GM21390 (cell line): ENCODE measurements around the gene TUBB3.
A peak's percentile ranks its signal among the peaks of the same experiment; 100 is the strongest.
"Not testable (repeated sequence)": the region's sequence is repeated elsewhere in the genome, so short reads cannot be mapped to it uniquely, and the experiment has no call there.

Experiments
- ATAC-seq: cut with Tn5 transposase; IDR thresholded peaks from one replicate; pipeline ENCODE4 v1.9.1; 2021; ENCODE audit not compliant: unreplicated experiment

Gene TUBB3

DNA sequence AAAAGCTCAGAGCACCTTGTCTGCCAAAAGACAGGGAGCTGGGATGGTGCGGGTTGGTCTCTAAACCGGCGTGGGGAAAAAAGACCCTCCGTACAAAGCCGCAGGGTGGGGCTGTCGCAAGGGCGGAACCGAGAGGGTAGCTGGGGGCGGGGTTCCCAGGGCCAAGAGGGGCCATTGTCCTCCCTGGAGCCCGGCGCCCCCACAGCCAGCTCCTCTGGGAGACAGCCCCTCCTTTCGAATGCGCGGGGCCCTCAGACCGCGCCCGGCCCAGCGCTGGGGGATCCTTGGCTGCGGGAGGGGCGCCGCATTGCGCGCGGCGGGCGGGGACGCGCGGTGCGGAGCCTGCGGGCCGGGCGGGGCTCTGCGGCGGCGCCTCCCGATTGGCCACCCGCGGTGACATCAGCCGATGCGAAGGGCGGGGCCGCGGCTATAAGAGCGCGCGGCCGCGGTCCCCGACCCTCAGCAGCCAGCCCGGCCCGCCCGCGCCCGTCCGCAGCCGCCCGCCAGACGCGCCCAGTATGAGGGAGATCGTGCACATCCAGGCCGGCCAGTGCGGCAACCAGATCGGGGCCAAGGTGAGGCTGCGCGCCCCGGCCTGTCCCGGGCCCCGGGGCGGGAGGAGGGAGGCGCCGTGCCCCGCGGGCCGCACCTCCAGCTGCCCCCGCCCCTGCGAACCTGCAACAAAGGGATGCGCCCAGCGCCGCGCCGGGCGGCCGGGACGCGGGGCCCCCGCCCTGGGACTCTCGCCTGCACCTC, at the start of gene TUBB3:
TSS of gene TUBB3 (plus strand) at position 459 of the 756 bp plus-strand sequence. CDS start at position 519, 60 bp downstream.
- no peak for ATAC-seq

DNA sequence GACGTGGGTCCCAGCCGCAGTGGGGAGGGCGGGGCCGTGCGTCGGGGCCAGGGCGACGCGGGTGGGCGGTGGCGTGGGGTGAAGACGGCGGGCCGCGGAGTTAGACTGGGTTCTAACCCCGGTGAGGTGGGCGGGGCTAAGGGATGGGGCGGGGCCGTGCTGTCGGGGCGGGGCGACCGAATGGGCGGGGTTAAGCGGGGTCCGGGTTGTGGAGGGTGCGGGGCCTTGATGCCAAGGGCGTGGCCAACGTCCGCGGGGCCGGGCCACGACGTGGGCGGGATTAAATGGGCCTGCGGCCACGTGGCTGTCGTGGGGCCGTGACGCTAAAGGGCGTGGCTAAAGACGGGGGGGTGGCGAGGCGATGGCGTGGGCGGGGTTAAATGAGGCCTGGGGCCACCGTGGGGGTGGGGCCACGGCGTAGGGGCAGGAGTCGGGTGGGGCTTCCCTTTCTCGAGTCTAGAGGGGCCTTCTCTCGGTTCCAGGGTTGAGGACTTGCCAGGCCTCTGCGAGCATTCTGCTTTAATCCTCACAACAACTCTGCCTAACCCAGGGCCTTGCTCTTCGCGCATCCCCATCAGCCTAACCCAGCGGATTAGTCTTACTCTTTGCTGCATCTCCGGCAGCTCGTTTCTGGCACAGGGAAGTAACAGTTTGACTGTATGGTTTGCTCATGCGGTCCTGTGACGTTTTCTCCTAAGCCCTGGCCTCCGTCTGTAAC, 49.0 kb upstream of the TUBB3 start:
- ATAC-seq = peak; percentile 56

GRCh38 chr16:89879123-89879522, 44.0 kb upstream of the TUBB3 start:
- not testable (repeated sequence) for ATAC-seq

GRCh38 chr16:89880477-89881367, 42.4 kb upstream of the TUBB3 start:
- no peak for ATAC-seq

DNA sequence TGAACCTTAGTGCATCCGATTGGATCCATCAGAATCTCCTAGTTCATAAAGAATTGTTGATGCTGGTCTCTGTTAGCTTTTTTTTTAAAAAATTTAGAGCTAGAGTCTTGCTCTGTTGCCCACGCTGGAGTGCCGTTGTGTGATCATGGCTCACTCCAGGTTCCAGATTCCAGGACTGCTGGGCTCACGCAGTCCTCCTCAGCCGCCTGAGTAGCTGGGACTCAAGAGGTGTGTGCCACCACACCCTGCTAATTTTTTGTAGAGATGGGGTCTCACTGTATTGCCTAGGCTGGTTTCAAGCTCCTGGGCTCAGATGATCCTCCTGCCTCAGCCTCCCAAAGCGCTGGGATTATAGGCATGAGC, 41.8 kb upstream of the TUBB3 start:
- no peak for ATAC-seq

GRCh38 chr16:89883346-89884040, 39.6 kb upstream of the TUBB3 start:
- ATAC-seq = no peak

- no peak for ATAC-seq
Observed at GRCh38 chr16:89884041-89884421, 39.1 kb upstream of the TUBB3 start.

DNA sequence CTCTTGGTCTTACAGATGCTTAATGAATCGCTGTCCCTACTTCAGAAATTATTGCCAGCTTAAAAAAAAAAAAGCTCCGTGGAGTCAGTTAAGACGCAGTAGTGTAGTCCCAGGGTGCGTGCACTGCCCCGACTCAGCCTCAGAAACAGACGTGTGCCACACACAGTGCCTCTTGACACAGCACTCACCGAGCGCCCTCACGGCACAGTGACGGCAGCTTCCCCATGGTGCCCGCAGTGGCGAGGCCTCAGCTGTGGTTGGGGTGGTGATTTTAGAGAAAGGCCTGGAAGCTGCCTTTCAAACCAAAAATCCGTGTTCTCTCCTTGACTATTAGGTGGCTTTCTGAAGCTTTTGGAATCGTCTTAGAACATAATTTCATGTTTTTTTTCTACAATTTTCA, 35.9 kb upstream of the TUBB3 start:
- ATAC-seq = no peak

DNA sequence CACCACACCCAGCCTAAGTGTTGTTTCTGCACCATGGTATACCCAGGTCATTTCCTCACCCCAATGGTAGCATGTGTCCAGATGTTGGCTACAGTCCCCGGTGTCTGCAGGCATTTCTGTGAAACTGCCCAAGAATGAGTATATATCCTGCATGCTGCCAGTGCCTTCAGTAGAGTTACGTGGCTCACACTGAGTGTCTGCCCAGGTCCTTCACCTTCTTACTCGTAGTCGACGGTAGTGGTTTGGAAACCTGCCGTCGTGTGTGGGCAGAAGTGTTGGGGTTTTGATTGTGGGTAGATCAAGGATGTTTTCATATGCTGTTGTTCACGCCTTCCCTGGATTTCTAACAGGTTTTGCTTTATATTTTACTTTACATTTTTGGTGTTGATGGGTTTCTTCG, 32.9 kb upstream of the TUBB3 start:
- ATAC-seq = no peak

DNA sequence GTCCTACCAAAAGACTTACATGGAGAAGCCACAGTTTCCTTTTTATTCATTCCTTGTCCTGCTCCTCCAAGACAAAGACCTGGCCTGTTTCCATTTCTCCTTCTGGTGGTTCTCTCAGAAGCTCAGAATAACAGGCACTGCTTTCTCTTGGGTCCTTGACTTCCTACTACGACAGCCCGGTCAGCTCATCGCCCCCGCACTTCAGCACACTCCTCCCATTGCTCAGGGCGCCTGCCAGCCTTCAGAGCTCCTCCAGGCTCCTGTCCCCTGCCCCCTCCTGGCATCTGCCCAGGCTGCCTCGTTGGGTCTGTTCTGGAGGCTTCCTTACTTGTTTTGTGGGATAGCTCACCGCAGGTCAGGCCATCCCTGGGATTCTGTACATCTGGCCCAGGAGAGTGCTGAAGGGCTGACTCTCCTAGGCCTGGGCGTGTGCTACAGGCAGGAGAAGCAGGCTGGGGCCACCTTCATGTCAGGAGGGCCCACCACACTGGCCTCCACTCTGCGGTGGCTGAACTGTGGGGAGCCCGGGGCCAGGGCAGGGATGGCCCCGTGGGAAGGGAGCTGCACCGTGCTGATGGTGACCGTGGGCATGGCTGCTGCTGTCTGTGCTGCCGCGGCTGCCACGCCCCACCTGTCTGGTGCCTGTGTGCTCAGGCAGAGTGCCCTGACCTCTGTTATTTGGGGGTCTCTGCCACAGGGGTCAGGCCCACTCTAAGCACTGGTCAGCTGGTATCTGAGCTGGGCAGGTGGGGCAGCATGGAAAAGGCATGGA, 32.1 kb upstream of the TUBB3 start:
- no peak for ATAC-seq

- ATAC-seq = no peak
Observed at GRCh38 chr16:89892055-89892630, 31.0 kb upstream of the TUBB3 start.

DNA sequence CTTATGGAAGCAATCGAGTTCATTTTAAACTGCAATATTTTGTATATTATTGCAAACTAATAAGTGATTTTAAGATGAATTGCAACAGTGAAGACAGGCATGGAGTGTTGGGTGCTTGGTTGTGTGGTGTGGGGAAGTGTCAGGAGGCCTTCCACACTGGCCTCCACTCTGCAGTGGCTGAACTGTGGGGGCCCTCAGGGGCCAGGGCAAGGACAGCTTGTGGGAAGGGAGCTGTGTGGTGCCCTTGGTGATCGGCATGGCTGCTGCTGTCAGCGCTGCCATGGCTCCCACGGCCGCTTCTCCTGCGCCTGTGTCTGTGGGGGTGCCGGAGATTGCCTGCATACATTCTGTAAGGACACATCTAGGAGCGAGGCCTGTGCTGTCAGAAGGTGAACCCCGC, 30.5 kb upstream of the TUBB3 start:
- no peak for ATAC-seq

DNA sequence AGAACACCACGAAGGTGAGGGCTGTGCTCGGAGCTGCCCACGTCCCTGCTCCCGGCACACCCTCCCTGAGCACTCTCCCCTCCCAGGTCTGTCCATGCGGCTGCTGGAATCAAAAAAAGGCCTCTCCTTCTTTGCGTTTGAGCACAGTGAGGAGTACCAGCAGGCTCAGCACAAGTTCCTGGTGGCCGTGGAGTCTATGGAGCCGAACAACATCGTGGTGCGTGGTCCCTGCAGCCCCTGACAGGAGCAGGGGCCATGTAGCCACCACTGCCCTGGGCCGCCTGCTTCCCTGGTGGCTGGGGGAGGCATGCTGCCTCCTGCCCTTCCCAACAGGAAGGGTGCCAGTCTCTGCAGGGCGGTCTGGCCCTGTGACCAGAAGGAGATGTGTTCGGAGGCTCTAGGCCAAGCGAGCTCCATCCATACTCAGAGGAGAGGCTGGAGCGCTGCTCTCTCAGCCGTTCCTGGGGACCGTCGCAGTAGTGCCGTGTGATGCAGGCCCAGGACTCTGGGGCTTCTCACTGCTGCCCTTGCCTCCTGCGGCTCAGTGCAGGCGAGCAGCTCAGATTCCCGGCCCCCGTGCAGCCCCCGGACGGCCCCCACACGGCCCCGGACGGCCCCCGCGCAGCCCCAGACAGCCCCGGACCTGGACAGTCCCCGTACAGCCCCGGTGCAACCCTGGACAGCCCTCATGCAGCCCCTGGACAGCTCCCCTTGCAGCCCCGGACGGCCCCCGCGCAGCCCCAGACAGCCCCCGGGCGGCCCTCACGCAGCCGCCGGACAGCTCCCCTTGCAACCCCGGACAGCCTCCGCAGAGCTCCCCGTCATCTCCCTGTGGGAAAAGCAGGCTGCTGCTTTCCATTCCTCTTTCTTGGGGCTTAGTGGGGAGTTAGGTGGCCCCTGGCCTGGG, 29.2 kb upstream of the TUBB3 start:
- no peak for ATAC-seq

DNA sequence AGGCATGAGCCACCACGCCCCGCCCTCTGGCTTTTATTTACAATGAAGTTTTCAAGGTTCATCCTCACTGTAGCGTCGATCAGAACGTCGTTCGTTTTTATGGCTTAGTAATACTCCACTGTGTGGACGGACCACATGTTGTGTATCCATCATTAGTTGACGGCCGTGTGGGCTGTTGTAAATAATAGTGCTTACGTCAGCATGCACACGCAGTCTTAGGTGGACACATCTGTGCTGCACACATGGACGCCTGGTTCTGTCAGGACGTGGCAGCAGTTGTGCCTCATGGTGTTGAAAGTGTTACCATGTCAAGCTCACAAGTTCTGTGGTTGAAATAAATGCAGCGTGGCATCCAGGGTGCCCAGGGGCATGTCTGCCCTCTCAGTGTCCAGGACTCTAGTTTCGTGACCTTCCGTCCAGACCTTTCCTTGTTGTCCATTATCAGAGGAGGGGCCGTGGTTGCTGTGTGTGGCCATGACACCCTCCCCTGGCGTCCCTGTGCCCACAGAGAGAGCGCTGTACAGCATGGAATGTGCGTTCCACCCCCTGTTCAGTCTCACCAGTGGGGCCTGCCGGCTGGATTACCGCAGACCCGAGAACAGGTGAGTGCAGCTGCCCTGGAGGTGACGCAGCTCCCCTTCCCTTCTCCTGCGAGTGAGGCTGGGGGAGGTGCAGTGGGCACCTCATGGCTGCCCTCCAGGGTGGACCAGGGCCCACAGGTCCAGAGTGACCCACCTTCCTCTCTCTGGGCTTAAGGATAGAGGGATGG, 27.5 kb upstream of the TUBB3 start:
- ATAC-seq = no peak

- ATAC-seq = no peak
Observed at GRCh38 chr16:89897204-89897603, 25.9 kb upstream of the TUBB3 start.

DNA sequence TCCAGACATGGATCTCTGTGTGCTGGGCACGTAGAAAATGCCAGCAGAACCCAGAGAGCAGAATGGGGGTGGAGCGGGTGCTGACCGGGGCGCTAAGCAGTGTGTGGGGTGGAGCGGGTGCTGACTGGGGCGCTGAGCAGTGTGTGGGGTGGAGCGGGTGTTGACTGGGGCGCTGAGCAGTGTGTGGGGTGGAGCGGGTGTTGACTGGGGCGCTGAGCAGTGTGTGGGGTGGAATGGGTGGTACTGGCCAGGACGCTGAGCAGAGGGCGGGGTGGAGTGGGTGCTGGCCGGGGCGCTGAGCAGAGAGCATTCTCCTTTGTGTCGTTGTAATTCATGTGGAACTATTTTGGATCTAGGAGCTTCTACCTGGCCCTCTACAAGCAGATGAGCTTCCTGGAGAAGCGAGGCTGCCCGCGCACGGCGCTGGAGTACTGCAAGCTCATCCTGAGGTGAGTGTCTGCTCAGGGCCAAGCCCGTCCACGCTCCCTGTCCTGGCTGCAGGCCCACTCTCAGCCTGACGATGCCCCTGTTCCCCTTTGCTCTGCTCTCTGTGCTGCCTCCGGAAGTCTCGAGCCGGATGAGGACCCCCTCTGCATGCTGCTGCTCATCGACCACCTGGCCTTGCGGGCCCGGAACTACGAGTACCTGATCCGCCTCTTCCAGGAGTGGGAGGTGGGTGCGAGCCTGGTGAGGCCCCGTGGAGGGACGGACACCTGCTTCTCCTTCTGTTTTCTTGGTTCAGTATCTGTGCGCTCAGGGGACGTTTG, 24.8 kb upstream of the TUBB3 start:
- no peak for ATAC-seq

DNA sequence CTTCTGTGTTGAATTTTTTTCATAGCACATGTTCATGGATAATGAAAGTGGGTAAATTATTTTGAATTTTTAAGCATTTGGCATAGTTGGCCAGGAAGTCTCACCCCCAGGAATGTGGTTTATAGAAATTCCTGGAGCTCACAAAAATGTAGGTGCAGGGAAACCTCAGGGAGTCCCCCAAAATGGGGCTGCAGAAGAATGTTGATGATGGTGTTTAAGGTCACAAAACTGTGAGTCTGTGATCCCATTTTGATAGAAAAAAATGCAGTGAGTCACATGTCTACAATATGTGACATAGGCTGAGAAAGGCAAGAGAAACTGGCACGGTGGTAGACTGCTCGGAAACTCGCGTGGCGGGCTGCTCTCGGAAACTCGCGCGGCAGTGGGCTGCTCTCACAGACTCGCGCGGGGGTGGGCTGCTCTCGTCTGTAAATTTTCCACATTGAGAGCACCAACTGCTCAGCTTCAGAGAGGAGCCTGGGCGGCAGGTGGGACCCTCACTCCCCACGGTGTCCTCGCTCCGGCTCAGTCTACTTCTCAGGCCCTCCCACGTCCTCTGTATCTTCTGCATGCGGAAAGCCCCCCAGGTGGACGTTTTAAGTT, 23.2 kb upstream of the TUBB3 start:
- ATAC-seq = no peak
